Activated T-cell treated with anti-CD3 and anti-CD28 coated beads, Interleukin-2, amount 50 U/mL, for 48 hours (primary cell): ENCODE results near the gene ULK2.
A peak's percentile ranks its signal among the peaks of the same experiment; 100 is the strongest.

ENCODE experiments used
- DNase-seq, 2 experiments: peaks; one replicate each; pipeline ENCODE4 v3.0.0-alpha.2; 2020

ULK2 gene

GRCh38 chr17:19744922-19745757 is 122.6 kb downstream of the ULK2 start:
- DNase-seq: peak; percentile 94 to 96

- no peak for DNase-seq
These were observed 123.2 kb downstream of the ULK2 start for GRCh38 chr17:19744492-19744891.

GRCh38 chr17:19743101-19744100 is 124.3 kb downstream of the ULK2 start:
- no peak for DNase-seq

- no peak for DNase-seq
These were observed 125.2 kb downstream of the ULK2 start for GRCh38 chr17:19742495-19742894.

- DNase-seq: no peak
These were observed 125.8 kb downstream of the ULK2 start for GRCh38 chr17:19741832-19742457.

GRCh38 chr17:19740933-19741332 is 126.8 kb downstream of the ULK2 start:
- DNase-seq: no peak

GRCh38 chr17:19739241-19740201 is 128.2 kb downstream of the ULK2 start:
- DNase-seq: no peak

- DNase-seq: no peak
These were observed 129.0 kb downstream of the ULK2 start for GRCh38 chr17:19738757-19739156.

- no peak for DNase-seq
These were observed 129.7 kb downstream of the ULK2 start for GRCh38 chr17:19738073-19738449.

- DNase-seq: no peak
These were observed 130.2 kb downstream of the ULK2 start for GRCh38 chr17:19737305-19738072.

- DNase-seq: no peak
These were observed 131.7 kb downstream of the ULK2 start for GRCh38 chr17:19736071-19736470.

- DNase-seq: no peak
These were observed 133.7 kb downstream of the ULK2 start for GRCh38 chr17:19733953-19734526.

GRCh38 chr17:19731626-19732025 is 136.1 kb downstream of the ULK2 start:
- no peak for DNase-seq

GRCh38 chr17:19730843-19731242 is 136.9 kb downstream of the ULK2 start:
- no peak for DNase-seq

GRCh38 chr17:19729900-19730299 is 137.8 kb downstream of the ULK2 start:
- DNase-seq: no peak

GRCh38 chr17:19728084-19728495 is 139.6 kb downstream of the ULK2 start:
- DNase-seq: no peak

GRCh38 chr17:19727501-19728078 is 140.1 kb downstream of the ULK2 start:
- DNase-seq: no peak

GRCh38 chr17:19726631-19727376 is 140.9 kb downstream of the ULK2 start:
- no peak for DNase-seq

- no peak for DNase-seq
These were observed 142.2 kb downstream of the ULK2 start for GRCh38 chr17:19725486-19725885.
